RPMI8226 (cell line): ENCODE results near the gene CHAD.
A peak's percentile ranks its signal among the peaks of the same experiment; 100 is the strongest.
"Not testable (repeated sequence)": the region's sequence is repeated elsewhere in the genome, so short reads cannot be mapped to it uniquely, and the experiment has no call there.

Source experiments
- DNase-seq: peaks from one replicate; pipeline ENCODE4 v3.0.0-alpha.2; 2015

CHAD gene

DNA sequence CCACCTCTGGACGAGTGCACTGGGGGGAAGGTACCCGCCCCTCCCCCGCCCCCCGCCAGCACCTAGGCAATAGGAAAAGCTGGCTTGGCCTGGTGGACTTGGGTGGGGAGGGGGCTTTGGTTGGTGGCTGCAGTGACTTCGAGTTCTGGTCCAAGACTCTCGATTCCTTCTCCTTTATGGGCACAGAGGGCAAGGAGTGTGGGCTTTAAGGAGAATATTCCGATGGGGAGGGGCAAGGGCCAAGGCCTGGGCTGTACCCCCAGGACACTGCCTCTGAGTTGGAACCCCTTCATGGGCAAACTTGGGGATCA, 42.3 kb downstream of the CHAD start:
- DNase-seq: no peak

DNA sequence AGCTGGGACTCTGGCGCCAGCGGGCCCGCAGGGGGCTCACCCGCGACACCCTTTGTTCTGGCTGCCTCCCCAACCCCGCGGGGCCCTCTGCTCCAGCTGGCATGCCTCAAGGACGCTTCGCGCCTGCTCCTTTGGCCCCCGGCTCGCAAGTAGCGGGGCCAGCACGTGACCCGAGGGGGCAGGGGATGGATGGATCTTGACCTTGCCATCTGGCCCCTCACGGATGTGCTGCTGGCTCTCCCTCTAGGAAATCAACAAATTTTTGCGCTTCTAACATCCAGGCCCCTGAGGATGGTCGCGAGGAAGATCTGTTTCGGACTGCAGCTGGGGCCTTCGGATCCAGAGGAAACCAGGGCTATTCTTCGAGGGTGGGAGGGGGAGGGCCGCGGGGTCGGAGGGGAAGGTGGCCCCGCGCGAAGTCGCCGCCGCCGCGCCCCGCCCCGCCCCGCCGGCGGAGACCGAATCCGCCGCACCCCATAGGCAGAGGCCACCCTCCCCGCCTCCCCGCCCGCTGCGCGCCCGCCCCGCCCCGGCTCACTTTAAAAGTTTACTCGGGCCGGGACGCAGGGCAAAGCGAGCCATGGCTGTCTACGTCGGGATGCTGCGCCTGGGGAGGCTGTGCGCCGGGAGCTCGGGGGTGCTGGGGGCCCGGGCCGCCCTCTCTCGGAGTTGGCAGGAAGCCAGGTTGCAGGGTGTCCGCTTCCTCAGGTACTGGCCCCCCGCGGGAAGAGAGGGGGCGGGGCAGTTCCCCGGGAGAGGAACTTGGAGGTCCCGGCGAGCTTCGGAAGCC, 42.8 kb downstream of the CHAD start, which contains the start of gene ACSF2:
Gene ACSF2, plus strand, starts transcription at position 537 of the 790 bp plus-strand sequence. Its CDS starts 44 bp downstream, at position 581.
- DNase-seq: peak; percentile 79

DNA sequence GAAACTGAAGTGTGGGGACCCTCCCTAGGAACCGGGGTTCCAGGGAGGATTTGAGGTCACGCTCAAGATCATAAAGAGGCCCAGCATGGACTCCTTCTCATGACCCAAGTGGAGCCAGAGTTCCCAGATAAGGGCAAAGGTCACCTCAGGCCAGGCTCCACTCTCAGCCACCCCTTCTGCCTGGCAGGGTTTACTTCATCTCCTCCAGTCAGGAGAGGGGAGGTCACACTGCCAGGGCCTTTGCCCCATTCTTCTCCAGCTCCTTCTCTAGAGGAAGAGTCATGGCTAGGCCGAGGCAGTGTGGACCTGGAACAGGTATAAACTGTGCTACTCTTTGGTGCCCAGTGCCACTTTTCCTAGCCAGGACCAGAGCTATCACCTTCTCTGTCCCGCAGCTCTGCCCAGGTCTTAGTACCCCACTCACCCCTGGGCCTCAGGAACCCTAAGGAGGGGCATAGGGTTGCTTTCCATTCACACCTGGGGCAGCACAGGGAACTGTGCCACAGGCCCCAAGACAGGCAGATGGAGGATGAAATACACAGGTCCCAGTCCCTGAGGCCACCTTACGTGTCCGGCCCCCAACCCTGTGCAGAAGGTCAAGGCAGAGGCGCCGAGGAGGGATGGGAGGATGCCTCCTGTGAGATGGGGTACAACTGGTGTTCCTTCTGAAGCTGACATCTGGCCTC, 43.5 kb downstream of the CHAD start:
- no peak for DNase-seq

DNA sequence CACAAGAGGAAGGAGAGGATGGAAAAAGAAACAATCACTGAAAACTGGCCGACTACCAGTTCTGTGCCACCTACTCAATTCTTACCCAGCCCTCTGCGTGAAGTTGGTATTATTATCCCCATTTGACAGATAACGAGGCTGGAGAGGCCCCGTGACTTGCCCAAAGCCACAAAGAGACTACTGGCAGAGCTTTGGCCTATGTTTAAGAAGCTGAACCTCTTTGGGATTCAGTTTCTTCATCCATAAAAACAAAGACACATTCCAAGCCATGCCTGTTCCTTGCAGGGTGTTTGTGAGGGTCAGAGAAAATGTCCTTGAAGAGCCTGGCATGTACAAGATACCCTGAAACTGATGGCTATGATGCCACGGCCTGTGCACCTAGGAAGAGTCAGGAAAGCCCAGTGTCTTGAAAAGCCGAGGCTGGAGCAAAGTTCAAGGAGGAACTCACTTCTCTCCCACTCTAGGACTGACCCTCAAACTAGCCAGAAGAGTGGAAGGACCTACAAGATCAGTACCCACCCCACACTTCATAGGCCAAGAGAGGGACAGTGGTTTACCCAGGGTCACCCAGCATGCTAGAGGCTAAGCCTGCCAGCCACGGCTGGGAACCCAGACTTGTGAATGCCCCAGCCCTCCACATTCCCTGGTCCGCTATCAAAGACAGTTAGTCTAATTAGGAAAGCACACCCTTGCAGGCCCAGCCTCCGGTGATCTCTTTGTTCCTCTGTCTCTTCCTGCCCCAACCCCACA, 44.3 kb downstream of the CHAD start:
- DNase-seq: no peak

DNA sequence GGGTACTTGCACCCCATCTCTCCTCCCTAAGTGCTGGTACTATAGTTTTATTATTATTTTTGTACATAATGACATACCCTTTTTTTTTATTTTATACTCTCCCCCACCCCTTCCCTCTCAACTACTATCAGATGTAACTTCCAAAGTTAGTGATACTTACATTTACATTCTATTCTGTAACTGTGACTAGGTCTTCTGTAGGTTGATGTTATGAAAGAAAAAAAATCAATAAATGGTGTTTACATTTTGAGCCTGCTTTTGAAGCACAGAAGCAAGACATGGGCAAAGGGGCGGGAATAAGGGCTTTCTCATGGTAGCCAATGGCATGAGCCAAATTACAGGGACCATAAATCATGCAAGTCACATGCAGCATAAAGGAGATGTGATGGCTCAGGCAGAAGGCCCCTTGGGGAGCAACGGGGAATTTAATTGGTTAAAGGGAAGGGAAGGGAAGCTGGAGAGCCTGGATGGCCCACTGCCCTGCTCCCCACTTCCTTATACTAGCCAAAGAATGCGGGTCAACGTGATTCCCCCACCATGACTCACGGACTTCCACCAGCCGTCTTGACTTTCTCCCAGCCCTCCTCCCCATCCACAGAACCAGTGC, 45.0 kb downstream of the CHAD start:
- no peak for DNase-seq

DNA sequence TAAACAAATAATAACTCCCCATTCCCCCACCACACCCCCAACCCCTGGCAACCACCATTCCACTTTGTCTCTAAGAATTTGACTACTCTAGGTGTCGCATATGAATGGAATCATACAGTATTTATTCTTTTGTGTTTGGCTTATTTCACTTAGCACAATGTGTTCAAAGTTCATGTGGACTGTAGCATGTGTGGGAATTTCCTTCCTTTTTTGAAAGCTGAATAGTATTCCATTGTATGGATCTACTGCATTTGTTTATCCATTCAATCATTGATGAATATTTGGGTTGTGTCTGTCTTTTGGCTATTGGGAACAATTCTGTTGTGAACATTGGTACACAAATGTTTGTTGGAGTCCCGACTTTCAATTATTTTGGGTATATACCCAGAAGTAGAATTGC, 45.9 kb downstream of the CHAD start:
- DNase-seq: no peak

DNA sequence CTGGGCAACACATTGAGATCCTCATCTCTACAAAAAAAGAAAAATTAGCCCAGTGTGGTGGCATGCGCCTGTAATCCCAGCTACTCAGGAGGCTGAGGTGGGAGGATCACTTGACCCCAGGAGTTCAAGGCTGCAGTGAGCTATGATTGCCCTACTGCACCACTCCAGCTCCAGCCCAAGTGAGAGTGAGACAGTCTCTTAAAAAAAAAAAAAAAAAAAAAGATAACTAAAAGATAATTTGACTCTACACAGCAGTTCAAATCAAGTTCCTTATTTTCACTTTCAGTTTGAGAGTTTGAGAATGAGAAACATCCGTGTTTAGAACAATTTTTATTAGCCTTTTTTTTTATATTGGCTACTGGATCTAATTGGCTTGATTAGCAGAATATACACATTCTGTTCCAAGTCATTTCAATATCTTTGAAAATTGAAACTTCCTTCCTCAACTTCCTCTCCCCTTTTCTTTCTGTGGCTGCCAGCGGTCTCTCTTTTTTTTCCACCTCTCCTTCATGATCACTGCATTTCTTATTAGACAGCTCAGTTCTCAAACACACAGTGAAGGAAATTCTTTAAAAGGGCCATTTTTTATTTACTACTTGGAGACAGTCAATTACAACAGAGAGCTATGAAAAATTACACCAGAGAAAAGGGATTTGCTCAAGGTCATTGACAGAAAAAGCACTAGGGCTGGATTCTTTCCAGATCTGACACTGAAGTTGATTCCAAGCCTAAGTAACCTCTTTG, 47.2 kb downstream of the CHAD start:
- DNase-seq: peak; percentile 49

DNA sequence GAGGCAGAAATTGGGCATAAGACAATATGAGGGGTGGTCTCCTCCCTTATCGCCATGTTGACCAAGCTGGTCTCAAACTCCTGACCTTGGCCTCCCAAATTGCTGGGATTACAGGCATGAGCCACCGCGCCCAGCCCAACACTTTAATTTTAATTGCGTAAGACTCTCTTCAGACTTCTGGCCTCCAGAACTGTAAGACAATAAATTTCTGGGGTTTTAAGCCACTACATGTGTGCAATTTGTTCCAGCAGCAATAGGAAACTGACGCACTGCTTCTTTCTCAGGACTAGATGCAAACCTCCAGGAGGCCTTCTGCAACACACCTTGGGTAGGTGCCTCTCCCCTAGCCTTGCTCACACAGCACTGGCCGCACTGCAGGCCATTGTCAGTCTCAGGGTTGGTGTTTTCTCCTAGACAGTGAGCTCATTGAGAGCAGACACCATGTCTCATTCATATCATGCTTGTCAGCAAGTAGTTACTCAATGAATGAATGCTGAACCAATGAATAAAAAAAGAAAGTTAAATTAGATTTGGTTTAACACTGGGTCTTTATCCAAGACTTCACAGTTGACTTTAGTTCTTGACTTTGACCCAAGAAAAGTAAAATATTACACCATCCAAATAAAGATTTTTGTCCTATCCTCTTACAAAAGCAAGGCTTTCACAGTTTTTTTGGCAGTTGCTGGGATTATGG, 48.1 kb downstream of the CHAD start:
- no peak for DNase-seq

DNA sequence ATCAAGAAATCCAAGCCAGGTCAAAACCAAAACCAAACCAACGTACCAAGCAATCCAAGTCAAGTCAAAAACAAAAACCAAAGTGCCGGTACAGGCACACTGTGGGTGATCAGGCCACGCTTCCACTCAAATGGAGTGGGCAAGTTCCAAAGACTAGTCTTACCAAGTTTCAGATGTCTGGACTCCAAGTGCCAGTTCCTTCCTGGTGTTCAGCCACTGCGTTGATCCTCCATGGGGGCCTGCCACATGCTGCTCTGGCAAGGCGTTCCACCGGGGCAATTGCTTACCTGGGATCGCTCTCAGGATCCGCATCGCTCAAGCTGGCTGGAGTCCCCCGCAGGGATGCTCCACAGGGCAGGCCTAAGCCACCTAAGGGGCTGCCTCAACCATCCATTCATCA, 49.1 kb downstream of the CHAD start:
- not testable (repeated sequence) for DNase-seq

DNA sequence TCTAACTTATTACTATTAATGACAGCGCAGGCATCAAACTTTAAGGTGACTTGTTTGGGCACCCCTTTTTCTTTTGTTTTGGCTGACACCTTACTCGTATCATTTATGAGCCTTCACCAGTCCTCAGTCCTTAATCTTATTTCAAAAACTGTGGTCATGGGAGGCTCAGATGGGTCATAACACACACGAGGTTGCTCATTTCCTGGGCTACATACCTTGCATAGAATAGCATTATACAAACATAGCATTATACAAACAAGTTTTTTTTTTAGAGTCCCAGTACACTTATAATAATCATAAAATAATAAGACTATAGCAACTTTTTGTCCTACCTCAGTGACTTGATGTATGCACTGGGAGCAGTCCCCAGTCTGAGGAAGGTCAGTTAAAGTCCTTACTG, 53.9 kb downstream of the CHAD start:
- no peak for DNase-seq
